H9 (cell line): ENCODE data around the gene PDCD11. TPM values are rescaled to one million over a fixed set of nuclear protein-coding genes. Genes with fewer than 3 reads are reported as not detected.

ENCODE experiments used
- DNase-seq: peaks from one replicate; pipeline ENCODE4 v3.0.0-alpha.2; 2017
- H2AFZ ChIP-seq: one replicate; pipeline ENCODE4 v1.6.1; 2013; ENCODE audit warnings: mild to moderate bottlenecking, low read length, control low read depth, moderate library complexity
- H2AK5ac ChIP-seq: 2 replicates; pipeline ENCODE4 v1.6.1; 2013; ENCODE audit warnings: low read length, control low read depth, mixed read lengths; ENCODE audit not compliant: insufficient read length
- H2BK120ac ChIP-seq: one replicate; pipeline ENCODE4 v1.6.1; 2013; ENCODE audit warnings: low read depth, mild to moderate bottlenecking, low read length, control low read depth, inconsistent platforms; ENCODE audit not compliant: poor library complexity, severe bottlenecking
- H2BK12ac ChIP-seq: 2 replicates; pipeline ENCODE4 v1.6.1; 2013; ENCODE audit warnings: low read length, control low read depth, mixed read lengths, low read depth; ENCODE audit not compliant: insufficient read length
- H2BK15ac ChIP-seq: 2 replicates; pipeline ENCODE4 v1.6.1; 2013; ENCODE audit warnings: low read depth, low read length, control low read depth
- H2BK20ac ChIP-seq: one replicate; pipeline ENCODE4 v1.6.1; 2013; ENCODE audit warnings: low read depth, mild to moderate bottlenecking, low read length, control low read depth, inconsistent platforms; ENCODE audit not compliant: poor library complexity, severe bottlenecking
- H2BK5ac ChIP-seq: 2 replicates; pipeline ENCODE4 v1.6.1; 2013; ENCODE audit warnings: low read length, control low read depth, mixed read lengths; ENCODE audit not compliant: insufficient read length
- H3K14ac ChIP-seq: 2 replicates; pipeline ENCODE4 v1.6.1; 2013; ENCODE audit warnings: low read length, control low read depth; ENCODE audit not compliant: insufficient read depth
- H3K18ac ChIP-seq: 2 replicates; pipeline ENCODE4 v1.6.1; 2013; ENCODE audit warnings: low read depth, mild to moderate bottlenecking, mixed read lengths, low read length, control low read depth; ENCODE audit not compliant: insufficient read length
- H3K23ac ChIP-seq: 2 replicates; pipeline ENCODE4 v1.6.1; 2013; ENCODE audit warnings: low read length, control low read depth, mixed read lengths, low read depth; ENCODE audit not compliant: insufficient read length
- H3K23me2 ChIP-seq: 2 replicates; pipeline ENCODE4 v1.6.1; 2013; ENCODE audit warnings: low read depth, mild to moderate bottlenecking, mixed read lengths, low read length, control low read depth; ENCODE audit not compliant: insufficient read length, poor library complexity, severe bottlenecking
- H3K27ac ChIP-seq: 2 replicates; pipeline ENCODE4 v1.5.1; 2013; ENCODE audit warnings: low read length, control low read depth, mixed read lengths, low read depth; ENCODE audit not compliant: insufficient read length
- H3K27me3 ChIP-seq: 2 replicates; pipeline ENCODE4 v1.6.1; 2013; ENCODE audit warnings: low read length, control low read depth, inconsistent platforms; ENCODE audit not compliant: insufficient read depth
- H3K4ac ChIP-seq: 2 replicates; pipeline ENCODE4 v1.6.1; 2013; ENCODE audit warnings: low read depth, mild to moderate bottlenecking, control low read depth, inconsistent platforms, low read length, moderate library complexity
- H3K4me1 ChIP-seq: 2 replicates; pipeline ENCODE4 v1.6.1; 2013; ENCODE audit warnings: low read length, control low read depth, inconsistent platforms; ENCODE audit not compliant: insufficient read depth
- H3K4me2 ChIP-seq: 2 replicates; pipeline ENCODE4 v1.6.1; 2013; ENCODE audit warnings: low read length, control low read depth, mixed read lengths; ENCODE audit not compliant: insufficient read length, insufficient read depth
- H3K56ac ChIP-seq: 2 replicates; pipeline ENCODE4 v1.6.1; 2013; ENCODE audit warnings: low read depth, mild to moderate bottlenecking, mixed read lengths, low read length, control low read depth; ENCODE audit not compliant: insufficient read length
- H3K79me1 ChIP-seq: 2 replicates; pipeline ENCODE4 v1.6.1; 2013; ENCODE audit warnings: low read depth, mild to moderate bottlenecking, moderate library complexity, low read length, control low read depth, inconsistent platforms; ENCODE audit not compliant: insufficient read depth, poor library complexity, severe bottlenecking
- H3K79me2 ChIP-seq: 2 replicates; pipeline ENCODE4 v1.6.1; 2013; ENCODE audit warnings: low read length, control low read depth, inconsistent platforms; ENCODE audit not compliant: insufficient read depth
- H3K9ac ChIP-seq: 2 replicates; pipeline ENCODE4 v1.6.1; 2013; ENCODE audit warnings: low read length, control low read depth, mixed read lengths; ENCODE audit not compliant: insufficient read length; ENCODE audit errors: extremely low read depth
- H3K9me3 ChIP-seq: one replicate; pipeline ENCODE4 v1.6.1; 2013; ENCODE audit warnings: low read depth, low read length, inconsistent platforms; ENCODE audit not compliant: control insufficient read depth
- H3T11ph ChIP-seq: one replicate; pipeline ENCODE4 v1.6.1; 2013; ENCODE audit warnings: mild to moderate bottlenecking, low read length, control low read depth, inconsistent platforms
- H4K20me1 ChIP-seq: one replicate; pipeline ENCODE4 v1.6.1; 2013; ENCODE audit not compliant: control insufficient read depth, insufficient read length, insufficient read depth
- H4K5ac ChIP-seq: 2 replicates; pipeline ENCODE4 v1.6.1; 2013; ENCODE audit warnings: low read depth, mild to moderate bottlenecking, mixed read lengths, low read length, control low read depth; ENCODE audit not compliant: insufficient read length
- H4K8ac ChIP-seq: replicated peaks from 2 replicates; pipeline ENCODE4 v1.6.1; 2013; ENCODE audit warnings: low read length, control low read depth, mixed read lengths, low read depth; ENCODE audit not compliant: insufficient read length
- H4K91ac ChIP-seq: 2 replicates; pipeline ENCODE4 v1.6.1; 2013; ENCODE audit warnings: low read depth, mild to moderate bottlenecking, moderate library complexity, mixed read lengths, low read length, control low read depth; ENCODE audit not compliant: insufficient read length
- H3K27ac Mint-ChIP-seq, 3 experiments: 2 replicates in 2 of 3; 3 replicates in 1 of 3; pipeline ENCODE4 v1.8.0; 2020 to 2021; ENCODE audit warnings: mixed read lengths in 3 of 3, mild to moderate bottlenecking in 1 of 3, moderate library complexity in 1 of 3
- H3K27me3 Mint-ChIP-seq: 2 replicates; pipeline ENCODE4 v1.8.0; 2021; ENCODE audit warnings: low read depth, mild to moderate bottlenecking, moderate library complexity, mixed read lengths
- H3K36me3 Mint-ChIP-seq, 3 experiments: 2 replicates in 2 of 3; 3 replicates in 1 of 3; pipeline ENCODE4 v1.8.0; 2020 to 2021; ENCODE audit warnings: low read depth in 3 of 3, mixed read lengths in 3 of 3; ENCODE audit not compliant: insufficient read depth in 1 of 3
- H3K4me1 Mint-ChIP-seq, 2 experiments: 2 replicates each; pipeline ENCODE4 v1.8.0; 2020; ENCODE audit warnings: mixed read lengths in 2 of 2
- H3K4me3 Mint-ChIP-seq, 2 experiments: 2 replicates in 1 of 2; 3 replicates in 1 of 2; pipeline ENCODE4 v1.8.0; 2020 to 2021; ENCODE audit warnings: mild to moderate bottlenecking in 2 of 2, mixed read lengths in 2 of 2, moderate library complexity in 1 of 2
- H3K9me3 Mint-ChIP-seq, 2 experiments: 2 replicates in 1 of 2; 3 replicates in 1 of 2; pipeline ENCODE4 v1.8.0; 2020; ENCODE audit warnings: mild to moderate bottlenecking in 2 of 2, mixed read lengths in 2 of 2, moderate library complexity in 1 of 2
- CTCF ChIP-seq: fragments of 200-600 bp; sonication (generic); conservative IDR thresholded peaks from 3 replicates; pipeline ENCODE4 v1.8.0; 2021; ENCODE audit warnings: antibody characterized with exemption, mild to moderate bottlenecking
- WGBS: extraction: QIAGEN DNeasy Blood & Tissue Kit; methylation state at CpG from one replicate; pipeline ENCODE4 v1.1.7; 2013; ENCODE audit warnings: missing lambda C conversion rate, low lambda C conversion rate, mixed read lengths; ENCODE audit not compliant: insufficient read length; ENCODE audit errors: extremely low coverage; 5-methylcytosine and 5-hydroxymethylcytosine counted together
- total RNA-seq: library from RNA; stranded (reverse); gene quantifications from 2 replicates; pipeline ENCODE4 v1.2.1, GENCODE V29; 2021

The PDCD11 gene
- total RNA-seq, 1 experiment from 2014 or later: 99.5 TPM

- Histone ChIP-seq H3K18ac (no peak overlapping the region), H3K4ac (no peak overlapping the region), H3K27ac (no peak overlapping the region), H3K23me2 (no peaks in the 10 kb centered on the region), H3K4me1 (no peaks in the 10 kb centered on the region; the same call in 1 of the 2 replicates), H2BK5ac (no peak overlapping the region), H3K56ac (no peak overlapping the region), H3K79me1 (no peaks in the 10 kb centered on the region), H2BK15ac (no peak overlapping the region), H3K23ac (no peak overlapping the region), H4K5ac (no peak overlapping the region), H3K4me2 (no peak overlapping the region), H2BK120ac (no peak overlapping the region), H4K8ac (no peak overlapping the region), H3K9ac (no peak overlapping the region), H4K20me1 (no peaks in the 10 kb centered on the region), H3K9me3 (no peaks in the 10 kb centered on the region), H3K79me2 (no peaks in the 10 kb centered on the region), H4K91ac (no peak overlapping the region), H3K14ac (no peak overlapping the region), H2BK20ac (no peak overlapping the region), H2AFZ (no peak overlapping the region), H2BK12ac (no peak overlapping the region), H3T11ph (no peak overlapping the region), H3K27me3 (no peaks in the 10 kb centered on the region), H2AK5ac (no peak overlapping the region)
- no peak overlapping the region; a peak in 3 of 7 replicates for H3K27ac Mint-ChIP-seq
- H3K36me3 Mint-ChIP-seq: no peaks in the 10 kb centered on the region
- peaks cover 9% of the 10 kb centered on the region for H3K27me3 Mint-ChIP-seq
- WGBS: no CpG with 5 or more reads among the region's 3 CpGs
- peaks cover 11% of the 10 kb centered on the region in 2 experiments for H3K4me1 Mint-ChIP-seq
- H3K4me3 Mint-ChIP-seq: no peak overlapping the region
- no peaks in the 10 kb centered on the region for H3K9me3 Mint-ChIP-seq
- no peak for DNase-seq
- TF ChIP-seq CTCF: no peak
Measured at GRCh38 chr10:103466734-103467133, 70.3 kb downstream of the PDCD11 start.
